Common myeloid progenitor, CD34-positive (primary cell): ENCODE measurements around the gene IL33.

Experiments
- CTCF ChIA-PET: fragments of 350-600 bp; sonication (Branson Sonifier 250); formaldehyde crosslinking; loops from one replicate; lab custom pipeline; 2021; ENCODE audit warnings: antibody characterized with exemption; lab: Charles Lee
- POLR2A ChIA-PET: fragments of 350-600 bp; sonication (Branson Sonifier 250); formaldehyde crosslinking; loops from one replicate; lab custom pipeline; 2021; ENCODE audit warnings: antibody characterized with exemption; lab: Charles Lee
- DNase-seq, 3 donors: peaks; one replicate each; pipeline versions ENCODE4 v3.0.0 to v3.0.0-alpha.2; 2013
- H3K27ac ChIP-seq, 2 experiments: 1 replicate in 1 of 2; 2 replicates in 1 of 2; pipeline ENCODE4 v1.7.0; 2013; ENCODE audit warnings: inconsistent platforms in 2 of 2, low read length in 2 of 2, mild to moderate bottlenecking in 2 of 2, low read depth in 1 of 2, moderate library complexity in 1 of 2; ENCODE audit not compliant: severe bottlenecking in 2 of 2, insufficient read depth in 1 of 2, poor library complexity in 1 of 2
- H3K27me3 ChIP-seq, 5 experiments: replicated peaks in 2 of 5; 1 replicate in 3 of 5; 2 replicates in 2 of 5; pipeline versions ENCODE4 v1.6.1 to v1.7.0; 2013; ENCODE audit warnings: low read length in 4 of 5, mild to moderate bottlenecking in 2 of 5, moderate library complexity in 2 of 5, inconsistent platforms in 1 of 5; ENCODE audit not compliant: insufficient read depth in 5 of 5, control insufficient read depth in 4 of 5
- H3K36me3 ChIP-seq, 4 experiments: 1 replicate in 2 of 4; 2 replicates in 2 of 4; pipeline versions ENCODE4 v1.6.1 to v1.7.0; 2013; ENCODE audit warnings: low read length in 3 of 4, control low read depth in 1 of 4, mild to moderate bottlenecking in 1 of 4; ENCODE audit not compliant: control insufficient read depth in 4 of 4, insufficient read depth in 4 of 4
- H3K4me1 ChIP-seq, 4 experiments: 1 replicate in 3 of 4; 2 replicates in 1 of 4; pipeline versions ENCODE4 v1.6.1 to v1.7.1; 2013; ENCODE audit warnings: low read length in 3 of 4, mild to moderate bottlenecking in 3 of 4, control low read depth in 1 of 4, inconsistent platforms in 1 of 4, moderate library complexity in 1 of 4; ENCODE audit not compliant: control insufficient read depth in 4 of 4, insufficient read depth in 4 of 4; ENCODE audit errors: control extremely low read depth in 1 of 4
- H3K4me3 ChIP-seq, 7 experiments: 1 replicate in 4 of 7; 2 replicates in 3 of 7; pipeline versions ENCODE4 v1.5.1 to v1.7.0; 2013; ENCODE audit warnings: mild to moderate bottlenecking in 7 of 7, low read length in 6 of 7, moderate library complexity in 6 of 7, inconsistent platforms in 2 of 7, low read depth in 2 of 7, control low read depth in 1 of 7; ENCODE audit not compliant: insufficient read depth in 4 of 7, control insufficient read depth in 1 of 7; ENCODE audit errors: extremely low read depth in 1 of 7
- H3K9me3 ChIP-seq, 5 experiments: 1 replicate in 4 of 5; 2 replicates in 1 of 5; pipeline versions ENCODE4 v1.6.1 to v1.7.1; 2013; ENCODE audit warnings: low read length in 4 of 5, mild to moderate bottlenecking in 2 of 5, inconsistent platforms in 1 of 5, low read depth in 1 of 5, moderate library complexity in 1 of 5; ENCODE audit not compliant: control insufficient read depth in 4 of 5, insufficient read depth in 2 of 5; ENCODE audit errors: control extremely low read depth in 1 of 5
- WGBS: methylation state at CpG from one replicate; pipeline ENCODE4 v1.1.5; 2013; ENCODE audit not compliant: insufficient coverage; 5-methylcytosine and 5-hydroxymethylcytosine counted together

Gene IL33

GRCh38 chr9:6214434-6214833, 1.2 kb upstream of the IL33 start:
- Histone ChIP-seq H3K27me3 (peaks cover 0 to 3% (median 0%) of the 10 kb centered on the region in 5 experiments), H3K4me1 (no peaks in the 10 kb centered on the region), H3K27ac (no peak overlapping the region), H3K4me3 (no peak overlapping the region), H3K9me3 (peaks cover 0 to 16% (median 5%) of the 10 kb centered on the region in 5 experiments), H3K36me3 (no peaks in the 10 kb centered on the region)
- ChIA-PET POLR2A (no interaction called here), CTCF (no interaction called here)
- WGBS: 100% methylated on average over 1 of the region's 1 CpG
- DNase-seq: no peak

GRCh38 chr9:6214903-6215302, 704 bp upstream of the IL33 start:
- DNase-seq: no peak
- CTCF ChIA-PET: no interaction called here
- 100% methylated on average over 1 of the region's 2 CpGs for WGBS

GRCh38 chr9:6216002-6216401, 395 bp downstream of the IL33 start:
- ChIA-PET POLR2A (no interaction called here), CTCF (no interaction called here)
- Histone ChIP-seq H3K4me1 (no peaks in the 10 kb centered on the region), H3K27me3 (peaks cover 0 to 3% (median 0%) of the 10 kb centered on the region in 5 experiments), H3K9me3 (peaks cover 0 to 3% (median 0%) of the 10 kb centered on the region in 5 experiments), H3K36me3 (no peaks in the 10 kb centered on the region), H3K27ac (no peak overlapping the region), H3K4me3 (no peak overlapping the region)
- no peak for DNase-seq
- 100% methylated on average over 2 of the region's 3 CpGs for WGBS

More at GRCh38 chr9:6214903-6215302, 704 bp upstream of the IL33 start:
- H3K27me3 ChIP-seq: peaks cover 0 to 3% (median 0%) of the 10 kb centered on the region in 5 experiments
- no peak overlapping the region for H3K27ac ChIP-seq
- H3K4me3 ChIP-seq: no peak overlapping the region
- no peaks in the 10 kb centered on the region for H3K4me1 ChIP-seq
- POLR2A ChIA-PET: no interaction called here
- no peaks in the 10 kb centered on the region for H3K36me3 ChIP-seq
- H3K9me3 ChIP-seq: peaks cover 0 to 13% (median 3%) of the 10 kb centered on the region in 5 experiments

- Histone ChIP-seq H3K9me3 (no peaks in the 10 kb centered on the region), H3K27ac (no peak overlapping the region), H3K4me1 (no peaks in the 10 kb centered on the region), H3K27me3 (peaks cover 0 to 3% (median 0%) of the 10 kb centered on the region in 5 experiments), H3K4me3 (no peak overlapping the region), H3K36me3 (no peaks in the 10 kb centered on the region)
- DNase-seq: no peak
- WGBS: 100% methylated on average over 1 of the region's 1 CpG
- CTCF ChIA-PET: interaction anchor here (1.2 kb wide), 1 partner anchor 8 kb away, joined by 3 read pairs; no protein-coding TSS in a partner anchor
- POLR2A ChIA-PET: no interaction called here
Measured at GRCh38 chr9:6216951-6217350, 1.3 kb downstream of the IL33 start.

- Histone ChIP-seq H3K4me1 (no peaks in the 10 kb centered on the region), H3K4me3 (no peak overlapping the region), H3K36me3 (no peaks in the 10 kb centered on the region), H3K27me3 (peaks cover 0 to 3% (median 0%) of the 10 kb centered on the region in 5 experiments), H3K27ac (no peak overlapping the region), H3K9me3 (no peaks in the 10 kb centered on the region)
- ChIA-PET POLR2A (no interaction called here), CTCF (interaction anchor here (0.6 kb wide), 1 partner anchor 20 kb away, joined by 3 read pairs; no protein-coding TSS in a partner anchor)
- WGBS: 58% methylated on average over 2 of the region's 3 CpGs
- DNase-seq: no peak
Measured at GRCh38 chr9:6218099-6218502, 2.5 kb downstream of the IL33 start.

GRCh38 chr9:6219040-6219439, 3.4 kb downstream of the IL33 start:
- Histone ChIP-seq H3K36me3 (no peaks in the 10 kb centered on the region), H3K27me3 (peaks cover 0 to 3% (median 0%) of the 10 kb centered on the region in 5 experiments), H3K9me3 (no peaks in the 10 kb centered on the region), H3K27ac (no peak overlapping the region), H3K4me3 (no peak overlapping the region), H3K4me1 (no peaks in the 10 kb centered on the region)
- CTCF ChIA-PET: no interaction called here
- no peak for DNase-seq
- 92% methylated on average over 4 of the region's 4 CpGs for WGBS
- POLR2A ChIA-PET: no interaction called here

- H3K27ac ChIP-seq: no peak overlapping the region
- ChIA-PET POLR2A (no interaction called here), CTCF (no interaction called here)
- H3K9me3 ChIP-seq: no peaks in the 10 kb centered on the region
- 100% methylated on average over 2 of the region's 2 CpGs for WGBS
- DNase-seq: no peak
- H3K27me3 ChIP-seq: peaks cover 0 to 3% (median 0%) of the 10 kb centered on the region in 5 experiments
- no peaks in the 10 kb centered on the region for H3K36me3 ChIP-seq
- no peak overlapping the region for H3K4me3 ChIP-seq
- no peaks in the 10 kb centered on the region for H3K4me1 ChIP-seq
Measured at GRCh38 chr9:6219981-6220380, 4.4 kb downstream of the IL33 start.
